Stimulated activated naive B cell treated with anti-CD40 and anti-IgM and Interleukin-4, amounts not matched to agents 10 μg/mL and 1 μg/mL and 100 μg/mL, for 72 hours (primary cell): ENCODE measurements around the gene INTS1.

Experiments
- ATAC-seq, 2 donors: fragments of 150-1000 bp; cut with Tn5 transposase; replicated peaks; 2 replicates each; pipeline ENCODE4 v1.10.0; 2021; ENCODE audit warnings: moderate library complexity in 1 of 2
- DNase-seq: peaks from one replicate; pipeline ENCODE4 v3.0.0; 2021
- H3K27ac Mint-ChIP-seq: one replicate; pipeline ENCODE4 v1.8.0; 2022; ENCODE audit warnings: mild to moderate bottlenecking, mixed read lengths
- H3K27me3 Mint-ChIP-seq, 2 donors: one replicate each; pipeline ENCODE4 v1.8.0; 2022; ENCODE audit warnings: mixed read lengths in 2 of 2
- H3K36me3 Mint-ChIP-seq, 2 donors: one replicate each; pipeline ENCODE4 v1.8.0; 2022; ENCODE audit warnings: mixed read lengths in 2 of 2, mild to moderate bottlenecking in 1 of 2
- H3K4me1 Mint-ChIP-seq, 2 donors: one replicate each; pipeline ENCODE4 v1.8.0; 2022; ENCODE audit warnings: mixed read lengths in 2 of 2, mild to moderate bottlenecking in 1 of 2
- H3K4me3 Mint-ChIP-seq, 2 donors: one replicate each; pipeline ENCODE4 v1.8.0; 2022; ENCODE audit warnings: mild to moderate bottlenecking in 2 of 2, mixed read lengths in 2 of 2, moderate library complexity in 1 of 2
- H3K9me3 Mint-ChIP-seq, 2 donors: one replicate each; pipeline ENCODE4 v1.8.0; 2022; ENCODE audit warnings: mixed read lengths in 2 of 2, mild to moderate bottlenecking in 1 of 2

The INTS1 gene

GRCh38 chr7:1434891-1435670, 69.1 kb downstream of the INTS1 start:
- Mint-ChIP-seq H3K36me3 (no peaks in the 10 kb centered on the region), H3K9me3 (no peaks in the 10 kb centered on the region), H3K4me3 (no peak overlapping the region), H3K27me3 (peaks cover 18 to 27% of the 10 kb centered on the region in 2 donors), H3K27ac (no peak overlapping the region), H3K4me1 (peaks cover 2 to 9% of the 10 kb centered on the region in 2 donors)
- ATAC-seq = no peak
- no peak for DNase-seq

- Mint-ChIP-seq H3K4me1 (peaks cover 2 to 9% of the 10 kb centered on the region in 2 donors), H3K27me3 (peaks cover 18 to 27% of the 10 kb centered on the region in 2 donors), H3K4me3 (no peak overlapping the region), H3K27ac (no peak overlapping the region), H3K9me3 (no peaks in the 10 kb centered on the region), H3K36me3 (no peaks in the 10 kb centered on the region)
- DNase-seq (no peak), ATAC-seq (no peak)
Measured at GRCh38 chr7:1434165-1434718, 69.9 kb downstream of the INTS1 start.

- no peak overlapping the region for H3K4me3 Mint-ChIP-seq
- H3K9me3 Mint-ChIP-seq = no peaks in the 10 kb centered on the region
- no peak for DNase-seq
- ATAC-seq = no peak
- no peak overlapping the region for H3K27ac Mint-ChIP-seq
- H3K36me3 Mint-ChIP-seq = no peaks in the 10 kb centered on the region
- peaks cover 18 to 27% of the 10 kb centered on the region in 2 donors for H3K27me3 Mint-ChIP-seq
- peaks cover 2 to 9% of the 10 kb centered on the region in 2 donors for H3K4me1 Mint-ChIP-seq
Measured at GRCh38 chr7:1433128-1433920, 70.9 kb downstream of the INTS1 start.

- no peak overlapping the region for H3K27ac Mint-ChIP-seq
- DNase-seq (peak; percentile 58), ATAC-seq (peak; percentile 79 to 83)
- H3K4me3 Mint-ChIP-seq = no peak overlapping the region
- H3K9me3 Mint-ChIP-seq = no peaks in the 10 kb centered on the region
- H3K4me1 Mint-ChIP-seq = peaks cover 2 to 9% of the 10 kb centered on the region in 2 donors
- peaks cover 18 to 27% of the 10 kb centered on the region in 2 donors for H3K27me3 Mint-ChIP-seq
- no peaks in the 10 kb centered on the region for H3K36me3 Mint-ChIP-seq
Measured at GRCh38 chr7:1432411-1433082, 71.6 kb downstream of the INTS1 start.

- no peak for DNase-seq
- peaks cover 18 to 27% of the 10 kb centered on the region in 2 donors for H3K27me3 Mint-ChIP-seq
- H3K9me3 Mint-ChIP-seq = no peaks in the 10 kb centered on the region
- peaks cover 2 to 9% of the 10 kb centered on the region in 2 donors for H3K4me1 Mint-ChIP-seq
- no peak overlapping the region for H3K4me3 Mint-ChIP-seq
- ATAC-seq = peak in 1 of 2 donors; percentile 21
- no peak overlapping the region for H3K27ac Mint-ChIP-seq
- no peaks in the 10 kb centered on the region for H3K36me3 Mint-ChIP-seq
Measured at GRCh38 chr7:1431634-1432380, 72.4 kb downstream of the INTS1 start.

GRCh38 chr7:1431226-1431625, 73.0 kb downstream of the INTS1 start:
- DNase-seq (no peak), ATAC-seq (no peak)
- H3K27ac Mint-ChIP-seq = no peak overlapping the region
- no peaks in the 10 kb centered on the region for H3K36me3 Mint-ChIP-seq
- H3K9me3 Mint-ChIP-seq = no peaks in the 10 kb centered on the region
- peaks cover 2 to 9% of the 10 kb centered on the region in 2 donors for H3K4me1 Mint-ChIP-seq
- H3K4me3 Mint-ChIP-seq = no peak overlapping the region
- H3K27me3 Mint-ChIP-seq = peaks cover 21 to 27% of the 10 kb centered on the region in 2 donors

GRCh38 chr7:1430056-1430845, 73.9 kb downstream of the INTS1 start:
- Mint-ChIP-seq H3K9me3 (peaks cover 0 to 3% of the 10 kb centered on the region in 2 donors), H3K27ac (no peak overlapping the region), H3K36me3 (no peaks in the 10 kb centered on the region), H3K4me1 (peaks cover 2 to 9% of the 10 kb centered on the region in 2 donors), H3K27me3 (peaks cover 22 to 27% of the 10 kb centered on the region in 2 donors), H3K4me3 (no peak overlapping the region)
- DNase-seq (no peak), ATAC-seq (no peak)

GRCh38 chr7:1428941-1429501, 75.2 kb downstream of the INTS1 start:
- Mint-ChIP-seq H3K27ac (no peak overlapping the region), H3K9me3 (peaks cover 3% of the 10 kb centered on the region in 2 donors), H3K36me3 (no peaks in the 10 kb centered on the region), H3K4me3 (no peak overlapping the region), H3K4me1 (peaks cover 2 to 9% of the 10 kb centered on the region in 2 donors), H3K27me3 (peaks cover 30 to 35% of the 10 kb centered on the region in 2 donors)
- no peak for DNase-seq
- ATAC-seq = no peak

GRCh38 chr7:1427064-1427657, 77.0 kb downstream of the INTS1 start:
- Mint-ChIP-seq H3K27me3 (peaks cover 31 to 40% of the 10 kb centered on the region in 2 donors), H3K27ac (no peak overlapping the region), H3K36me3 (no peaks in the 10 kb centered on the region), H3K4me1 (peaks cover 0 to under 1% of the 10 kb centered on the region in 2 donors), H3K9me3 (peaks cover 3 to 9% of the 10 kb centered on the region in 2 donors), H3K4me3 (no peak overlapping the region)
- no peak for ATAC-seq
- no peak for DNase-seq

GRCh38 chr7:1426474-1426873, 77.7 kb downstream of the INTS1 start:
- DNase-seq = no peak
- ATAC-seq = no peak
- H3K36me3 Mint-ChIP-seq = no peaks in the 10 kb centered on the region
- peaks cover 3 to 9% of the 10 kb centered on the region in 2 donors for H3K9me3 Mint-ChIP-seq
- H3K27ac Mint-ChIP-seq = no peak overlapping the region
- H3K4me3 Mint-ChIP-seq = no peak overlapping the region
- H3K4me1 Mint-ChIP-seq = no peaks in the 10 kb centered on the region
- H3K27me3 Mint-ChIP-seq = peaks cover 32 to 41% of the 10 kb centered on the region in 2 donors

- no peaks in the 10 kb centered on the region for H3K36me3 Mint-ChIP-seq
- DNase-seq (no peak), ATAC-seq (peak; percentile 67 to 77)
- H3K27me3 Mint-ChIP-seq = peaks cover 35 to 39% of the 10 kb centered on the region in 2 donors
- no peaks in the 10 kb centered on the region for H3K4me1 Mint-ChIP-seq
- H3K9me3 Mint-ChIP-seq = peaks cover 3 to 9% of the 10 kb centered on the region in 2 donors
- no peak overlapping the region for H3K4me3 Mint-ChIP-seq
- H3K27ac Mint-ChIP-seq = no peak overlapping the region
Measured at GRCh38 chr7:1425292-1426136, 78.7 kb downstream of the INTS1 start.

GRCh38 chr7:1424041-1424440, 80.1 kb downstream of the INTS1 start:
- Mint-ChIP-seq H3K4me1 (no peaks in the 10 kb centered on the region), H3K36me3 (no peaks in the 10 kb centered on the region), H3K4me3 (no peak overlapping the region), H3K27ac (no peak overlapping the region), H3K27me3 (peaks cover 36 to 40% of the 10 kb centered on the region in 2 donors), H3K9me3 (peaks cover 3 to 9% of the 10 kb centered on the region in 2 donors)
- DNase-seq (no peak), ATAC-seq (no peak)
